Subcutaneous adipose tissue (tissue), 4 donors: ENCODE measurements around the gene ITGBL1. TPM values are rescaled to one million over a fixed set of nuclear protein-coding genes. Genes with fewer than 3 reads are reported as not detected.

Source experiments
- CTCF ChIP-seq: fragments of 450-650 bp; IDR thresholded peaks from one replicate; pipeline ENCODE4 v1.5.1; 2016; ENCODE audit warnings: low read depth, mild to moderate bottlenecking, control low read depth, antibody characterized with exemption, moderate library complexity
- total RNA-seq, 4 donors: library from RNA; depleted of rRNA; stranded (reverse); fragments of >200 nt; gene quantifications; one replicate each; pipeline ENCODE4 v1.1.0, GENCODE V29; 2016

Gene ITGBL1
- total RNA-seq, 4 donors from 2014 or later, result 8.3 to 34.6 (median 17.3) TPM

GRCh38 chr13:101544979-101545378 lies 92.5 kb downstream of the ITGBL1 start:
- no peak for TF ChIP-seq CTCF

- TF ChIP-seq CTCF, result no peak
These were observed 93.0 kb downstream of the ITGBL1 start for GRCh38 chr13:101545521-101545920.

GRCh38 chr13:101552286-101552685 lies 99.8 kb downstream of the ITGBL1 start:
- no peak for TF ChIP-seq CTCF

GRCh38 chr13:101552786-101553185 lies 100.3 kb downstream of the ITGBL1 start:
- no peak for TF ChIP-seq CTCF

- no peak for TF ChIP-seq CTCF
These were observed 102.1 kb downstream of the ITGBL1 start for GRCh38 chr13:101554420-101555125.

GRCh38 chr13:101555610-101556009 lies 103.1 kb downstream of the ITGBL1 start:
- TF ChIP-seq CTCF, result no peak

- no peak for TF ChIP-seq CTCF
These were observed 104.2 kb downstream of the ITGBL1 start for GRCh38 chr13:101556676-101557123.
